GM11168 (cell line): ENCODE results near the gene IMMP2L.
"Not testable (repeated sequence)": the region's sequence is repeated elsewhere in the genome, so short reads cannot be mapped to it uniquely, and the experiment has no call there.

Source experiments
- in situ Hi-C: fragments of 300-500 bp; cut with MboI; formaldehyde crosslinking; loops from one replicate; pipeline ENCODE4 v1.12.0; 2022; ENCODE audit warnings: low sequenced_read_pairs; ENCODE audit not compliant: unreplicated experiment

The IMMP2L gene

DNA sequence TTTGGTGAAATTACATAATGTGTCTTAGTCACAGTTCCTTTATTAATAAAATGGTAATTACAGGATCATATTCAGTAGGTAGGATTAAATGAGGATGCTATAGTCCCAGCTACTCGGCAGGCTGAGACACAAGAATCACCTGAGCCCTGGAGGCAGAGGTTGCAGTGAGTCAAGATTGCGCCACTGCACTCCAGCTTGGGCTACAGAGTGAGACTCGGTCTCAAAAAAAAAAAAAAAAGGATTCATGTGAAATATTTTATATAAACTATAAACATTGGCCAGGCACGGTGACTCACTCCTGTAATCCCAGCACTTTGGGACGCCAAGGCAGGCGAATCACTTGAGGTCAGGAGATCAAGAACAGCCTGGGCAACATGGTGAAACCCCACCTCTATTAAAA is 197.9 kb downstream of the IMMP2L start:
- in situ Hi-C loops: no loop called here

DNA sequence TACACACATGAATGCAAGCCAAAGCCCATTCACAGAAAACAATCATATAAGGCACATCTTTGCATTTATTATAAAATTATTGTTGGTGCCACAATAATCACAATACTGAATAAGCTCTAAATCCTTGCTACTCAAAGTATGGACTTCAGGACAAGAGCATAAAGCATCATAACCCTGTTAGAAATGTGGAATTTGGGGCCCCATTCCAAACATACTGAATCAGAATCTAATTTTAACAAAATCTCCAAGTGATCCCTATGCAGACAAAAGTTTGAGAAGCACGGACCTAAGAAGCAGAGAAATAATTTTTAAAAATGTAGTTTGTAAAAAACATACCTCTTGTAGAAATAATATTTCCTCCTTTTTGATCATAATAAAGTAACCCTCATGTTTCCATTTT is 199.2 kb downstream of the IMMP2L start:
- in situ Hi-C loops: no loop called here

DNA sequence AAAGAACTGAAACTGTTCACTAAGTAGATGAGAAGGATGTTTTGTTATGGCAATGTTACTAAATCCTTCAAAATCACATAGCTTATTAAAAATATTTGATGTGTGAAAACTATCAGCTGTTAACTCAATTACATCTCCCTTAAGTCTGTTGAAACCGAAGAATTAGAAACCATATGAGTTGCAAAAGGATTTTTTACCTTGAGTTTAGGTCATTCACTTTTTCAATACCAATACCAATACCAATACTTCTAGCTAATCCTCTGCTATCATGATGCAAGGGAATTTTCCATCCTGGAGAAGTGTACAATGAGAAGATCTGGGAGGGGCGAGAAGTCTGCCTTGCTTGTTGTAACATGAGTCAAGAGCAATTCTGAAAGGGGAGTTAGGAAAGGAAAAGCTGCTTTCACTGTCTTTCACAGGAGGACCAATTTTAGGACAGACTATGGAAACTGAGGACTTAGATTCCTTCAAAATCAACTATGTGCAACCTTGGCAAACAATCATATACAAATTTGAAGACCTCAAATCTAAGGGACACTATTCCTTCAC is 199.7 kb downstream of the IMMP2L start:
- in situ Hi-C loops: no loop called here

DNA sequence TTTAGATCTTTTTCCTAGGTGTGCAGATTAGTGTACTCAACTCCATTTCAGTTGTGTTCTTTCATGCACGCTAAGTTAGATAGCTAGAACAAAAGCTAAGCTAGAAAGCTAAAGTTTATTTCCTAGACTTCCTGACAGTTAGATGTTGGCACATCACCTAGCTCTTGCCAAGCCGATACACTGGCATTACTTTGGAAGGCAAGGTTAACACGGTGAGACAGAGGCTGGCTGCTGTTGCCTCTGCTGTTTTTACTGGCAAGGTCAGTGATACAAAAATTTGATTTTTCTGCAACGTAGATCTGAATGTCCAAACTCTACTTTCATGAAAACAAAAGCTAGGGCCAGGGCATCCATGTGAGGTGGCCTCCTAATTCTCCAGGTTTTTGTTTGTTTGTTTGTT is 203.4 kb downstream of the IMMP2L start:
- in situ Hi-C loops: no loop called here

DNA sequence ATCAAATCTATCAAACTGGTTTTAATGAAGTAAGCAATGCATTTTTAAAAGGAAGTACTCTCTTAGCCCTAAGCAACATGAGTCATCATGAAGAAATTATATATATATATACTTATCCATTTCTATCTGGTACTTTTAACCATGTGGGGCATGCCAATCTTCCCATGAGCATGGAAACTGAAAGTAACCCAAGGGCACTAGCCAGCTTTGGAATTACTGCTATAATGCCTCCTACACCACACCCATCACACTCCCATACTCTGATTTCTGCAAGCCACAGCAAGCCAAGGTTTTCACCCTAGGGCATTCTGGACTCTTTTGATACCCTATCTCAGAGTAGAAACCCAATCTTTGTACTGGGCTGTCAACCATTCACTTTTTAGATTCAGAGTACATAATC is 204.6 kb downstream of the IMMP2L start:
- in situ Hi-C loops: no loop called here

DNA sequence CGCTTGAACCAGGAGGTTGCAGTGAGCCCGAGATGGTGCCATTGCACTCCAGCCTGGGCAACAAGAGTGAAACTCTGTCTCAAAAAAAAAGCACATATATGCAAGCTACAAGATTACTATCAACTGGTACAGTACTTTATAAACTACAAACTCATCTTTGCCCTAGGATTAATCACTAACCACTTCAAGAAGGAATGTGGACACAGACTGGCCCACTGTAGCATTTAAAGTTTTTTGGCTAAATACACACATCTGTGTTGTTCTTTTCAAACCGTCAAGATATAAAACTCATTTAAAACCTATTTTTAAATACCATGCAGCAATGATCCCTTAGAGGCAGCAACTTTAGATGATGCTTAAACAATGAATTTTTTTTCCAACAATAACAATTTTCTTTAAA is 205.4 kb downstream of the IMMP2L start:
- in situ Hi-C loops: no loop called here

DNA sequence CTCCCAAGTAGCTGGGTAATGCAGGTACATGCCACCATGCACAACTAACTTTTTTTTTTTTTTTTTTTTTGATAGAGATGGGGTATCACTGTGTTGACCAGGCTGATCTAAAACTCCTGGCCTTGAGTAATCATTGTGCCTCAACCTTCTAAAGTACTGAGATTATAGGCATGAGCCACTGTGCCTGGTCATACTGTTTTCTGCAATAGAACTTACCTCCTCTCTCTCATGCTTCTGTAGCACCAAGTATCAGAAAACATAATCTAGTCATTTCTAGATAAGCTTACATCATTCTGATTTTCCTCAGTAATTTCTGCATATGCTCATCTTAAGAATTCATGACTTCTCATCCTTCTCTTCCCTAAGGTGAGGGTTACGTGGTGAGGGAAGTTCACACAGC is 210.0 kb downstream of the IMMP2L start:
- in situ Hi-C loops: no loop called here

DNA sequence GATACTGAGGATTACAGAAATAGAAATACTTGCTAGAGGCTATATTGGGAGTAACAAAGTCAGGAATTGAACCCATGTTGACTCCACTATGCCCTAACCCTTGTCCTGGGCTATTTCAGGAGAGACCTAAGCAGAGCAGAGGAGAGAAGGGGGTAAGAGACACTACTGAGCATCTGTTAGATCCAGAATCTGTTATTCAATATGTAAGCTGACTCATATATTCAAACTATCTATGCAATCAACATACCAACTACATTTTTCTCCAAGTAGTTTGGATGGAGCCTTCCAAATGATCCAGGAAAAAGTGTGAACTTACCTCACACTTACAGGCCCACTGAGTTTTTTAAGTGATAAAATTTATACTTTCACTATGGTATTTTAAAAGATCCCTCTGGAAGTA is 216.1 kb downstream of the IMMP2L start:
- in situ Hi-C loops: loop anchor here (25.0 kb wide), 1 partner anchor 391 kb away; no protein-coding TSS in a partner anchor

DNA sequence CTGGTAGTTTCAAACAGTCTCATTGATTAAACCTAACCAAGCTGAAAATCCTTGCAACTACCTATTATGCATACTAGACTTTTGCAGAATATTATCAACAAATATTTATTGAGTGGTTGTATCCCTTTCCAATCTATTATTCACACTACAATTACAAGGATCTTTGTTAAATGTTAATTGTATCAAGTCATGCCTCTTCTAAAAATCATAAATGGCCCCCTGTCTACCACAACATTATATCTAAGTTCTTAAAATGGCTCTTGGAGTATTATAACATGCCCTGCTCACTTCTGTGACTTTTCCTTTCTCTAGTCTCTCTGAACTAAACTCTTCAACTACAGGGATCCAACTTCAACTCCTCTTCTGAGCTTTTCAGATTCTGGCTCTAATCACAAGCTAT is 219.3 kb downstream of the IMMP2L start:
- in situ Hi-C loops: loop anchor here (25.0 kb wide), 1 partner anchor 394 kb away; no protein-coding TSS in a partner anchor

DNA sequence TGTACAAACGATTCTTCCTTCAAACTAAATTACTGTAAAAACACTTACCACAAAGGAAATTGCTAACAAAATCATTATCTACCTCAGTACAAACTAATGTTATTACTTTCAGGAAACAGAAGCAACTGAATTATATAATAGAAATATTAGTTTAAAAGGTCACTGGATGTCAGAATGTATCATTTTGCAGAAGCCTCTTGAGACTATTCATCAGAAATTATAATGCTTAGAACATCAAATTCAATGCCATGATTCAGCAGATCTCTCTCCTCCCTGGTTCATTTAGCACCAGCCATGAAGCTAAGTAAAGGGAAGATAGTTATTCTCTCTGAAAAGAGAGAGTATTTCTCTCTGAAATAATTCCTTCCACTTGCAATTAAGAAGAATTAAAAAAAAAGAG is 223.3 kb downstream of the IMMP2L start:
- in situ Hi-C loops: loop anchor here (25.0 kb wide), 1 partner anchor 398 kb away; no protein-coding TSS in a partner anchor

DNA sequence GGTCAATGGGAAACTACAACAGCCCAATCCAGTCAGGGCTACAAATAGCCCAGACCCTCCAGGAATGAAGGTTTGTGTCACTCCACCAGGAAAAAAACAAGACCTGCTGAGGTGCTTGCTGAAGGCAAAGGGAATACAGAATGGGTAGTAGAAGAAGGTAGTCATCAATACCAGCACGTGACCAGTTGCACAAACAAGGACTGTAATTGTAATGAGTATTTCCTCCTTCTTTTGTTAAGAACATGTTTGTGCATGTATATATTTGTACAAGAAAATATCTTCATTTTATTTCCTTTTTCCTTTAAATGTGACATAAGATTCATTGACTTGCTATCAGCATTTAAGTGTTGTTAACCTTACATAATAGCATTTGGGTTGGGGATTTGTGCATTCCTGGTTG is 229.3 kb downstream of the IMMP2L start:
- in situ Hi-C loops: loop anchor here (25.0 kb wide), 1 partner anchor 404 kb away; no protein-coding TSS in a partner anchor

DNA sequence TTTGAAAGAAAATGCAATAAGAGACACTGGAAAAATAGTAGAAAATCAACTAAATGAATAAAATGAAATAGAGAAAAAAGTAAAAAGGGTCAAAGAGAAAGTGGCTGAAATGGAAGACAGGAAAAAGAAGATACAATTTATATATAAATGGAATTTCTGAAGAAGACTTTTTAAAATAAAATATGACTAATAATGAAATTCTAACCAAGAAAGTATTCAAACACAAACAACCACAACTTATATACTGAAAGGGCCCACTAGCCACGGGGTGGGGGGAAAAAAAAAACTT is 232.1 kb downstream of the IMMP2L start:
- in situ Hi-C loops: loop anchor here (25.0 kb wide), 1 partner anchor 407 kb away; no protein-coding TSS in a partner anchor

DNA sequence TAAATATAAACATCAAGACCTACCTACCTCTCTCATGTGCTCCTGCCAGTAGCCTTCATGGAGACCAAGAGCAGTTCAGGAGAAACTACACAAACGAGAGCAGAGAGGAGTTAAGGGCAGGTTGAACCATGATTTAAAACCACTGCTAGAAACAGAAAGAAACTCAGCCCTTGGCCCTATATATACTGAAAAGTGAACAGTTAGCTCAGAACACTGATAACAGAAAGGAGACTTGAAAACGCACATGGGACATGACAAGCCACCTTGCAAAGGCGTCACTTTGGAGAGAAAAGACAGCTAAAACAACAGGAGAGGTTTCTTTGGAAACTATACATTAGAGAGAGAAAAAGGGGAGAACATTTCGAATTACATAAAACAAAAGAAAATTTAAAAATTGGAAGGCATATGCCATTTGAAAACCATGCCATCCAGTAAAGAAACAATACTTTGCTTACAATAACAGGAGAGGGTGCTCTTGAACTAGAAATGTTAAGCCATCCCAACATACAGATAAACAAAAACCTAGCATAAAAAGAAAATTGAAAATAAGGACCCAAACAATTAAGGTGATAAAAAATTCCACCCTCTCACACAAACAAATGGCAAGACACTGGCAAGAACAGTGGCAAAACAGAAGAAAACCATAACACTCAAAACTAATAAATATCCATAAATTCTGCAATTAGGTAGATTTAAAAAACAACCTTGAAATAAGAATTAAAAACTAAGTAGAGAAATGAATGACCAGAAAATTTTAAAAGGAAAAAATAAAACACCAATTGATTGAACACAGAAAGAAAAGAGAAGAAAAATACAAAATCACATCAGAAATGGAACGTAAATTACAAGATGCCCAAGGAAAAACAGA is 232.7 kb downstream of the IMMP2L start:
- in situ Hi-C loops: loop anchor here (25.0 kb wide), 1 partner anchor 408 kb away; no protein-coding TSS in a partner anchor

DNA sequence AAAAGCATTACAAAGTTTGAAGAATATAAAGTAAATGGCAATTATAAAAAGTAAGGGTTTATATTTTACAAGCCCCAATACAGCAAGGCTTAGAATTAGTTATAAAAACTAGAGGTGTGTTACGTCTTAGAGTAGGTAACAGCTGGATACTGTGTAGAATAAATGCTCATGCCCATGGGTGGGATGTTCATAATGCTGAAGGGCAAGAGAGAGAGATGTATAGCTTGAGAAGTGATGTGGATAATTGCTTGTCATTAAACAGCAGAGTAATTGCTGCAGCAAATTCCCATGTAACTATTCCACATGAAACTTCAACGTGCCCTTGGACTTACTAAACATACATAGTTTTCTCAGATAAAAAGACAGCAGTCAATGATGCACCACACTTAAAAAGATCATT is 233.8 kb downstream of the IMMP2L start:
- in situ Hi-C loops: loop anchor here (25.0 kb wide), 1 partner anchor 409 kb away; no protein-coding TSS in a partner anchor

DNA sequence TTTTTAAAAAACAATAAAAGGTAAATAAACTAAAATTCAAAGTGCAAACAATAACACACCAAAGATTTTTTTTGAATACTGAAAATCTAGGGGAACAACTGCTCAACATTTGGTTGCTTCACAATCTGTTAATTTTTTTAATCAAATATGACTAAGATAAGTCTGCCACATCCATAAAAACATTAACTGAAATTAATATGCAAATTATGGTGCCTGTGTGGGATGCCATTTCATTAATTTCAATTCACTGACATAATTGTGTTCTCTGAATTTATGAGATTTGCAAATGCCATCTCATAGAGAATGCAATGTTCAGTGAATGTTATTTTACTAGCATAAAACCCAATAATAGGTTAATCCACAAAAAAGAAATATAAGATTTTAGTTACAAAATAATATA is 237.5 kb downstream of the IMMP2L start:
- in situ Hi-C loops: loop anchor here (25.0 kb wide), 1 partner anchor 413 kb away; no protein-coding TSS in a partner anchor

DNA sequence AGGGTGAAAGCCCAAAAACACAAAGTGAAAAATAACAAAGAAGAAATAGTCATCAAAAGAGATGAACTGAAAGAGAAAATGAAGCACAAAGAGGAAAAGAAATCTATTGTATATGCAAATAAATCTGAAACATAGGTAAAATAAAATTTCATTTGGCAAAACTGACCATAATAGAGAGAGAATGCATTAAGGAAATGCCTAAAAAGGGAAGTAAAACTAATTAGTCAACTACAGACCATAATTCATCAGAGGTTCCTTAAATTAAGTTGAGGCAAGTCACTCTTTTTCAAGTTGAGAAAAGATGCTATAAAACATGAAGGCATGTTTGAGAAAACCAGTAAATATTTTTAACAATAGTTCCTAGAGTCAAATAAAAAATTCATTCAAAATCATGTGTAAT is 238.1 kb downstream of the IMMP2L start:
- in situ Hi-C loops: no loop called here

DNA sequence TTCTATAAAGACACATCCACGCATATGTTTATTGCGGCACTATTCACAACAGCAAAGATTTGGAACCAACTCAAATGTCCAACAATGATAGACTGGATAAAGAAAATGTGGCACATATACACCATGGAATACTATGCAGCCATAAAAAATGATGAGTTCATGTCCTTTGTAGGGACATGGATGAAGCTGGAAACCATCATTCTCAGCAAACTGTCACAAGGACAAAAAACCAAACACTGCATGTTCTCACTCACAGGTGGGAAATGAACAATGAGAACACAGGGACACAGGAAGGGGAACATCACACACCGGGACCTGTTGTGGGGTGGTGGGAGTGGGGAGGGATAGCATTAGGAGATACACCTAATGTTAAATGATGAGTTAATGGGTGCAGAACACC is 238.6 kb downstream of the IMMP2L start:
- in situ Hi-C loops: not testable (repeated sequence)

DNA sequence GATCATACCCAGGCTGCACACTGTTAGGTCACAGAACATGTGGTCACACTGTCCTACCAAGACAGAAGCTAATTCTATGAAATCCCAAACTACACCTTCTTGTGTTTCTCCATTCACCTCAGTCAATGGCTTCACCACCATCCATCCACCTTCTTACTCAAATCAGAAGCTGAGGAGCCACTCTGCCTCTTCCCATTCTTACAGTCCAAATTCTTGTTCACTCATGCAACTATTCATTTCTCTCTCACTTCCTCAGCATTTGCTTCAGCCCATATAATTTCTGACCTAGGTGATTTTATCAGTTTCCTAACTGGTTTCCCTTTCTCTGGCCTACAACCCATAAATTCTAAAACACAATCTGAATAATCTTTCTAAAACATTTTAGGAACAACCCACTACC is 242.2 kb downstream of the IMMP2L start:
- in situ Hi-C loops: no loop called here

DNA sequence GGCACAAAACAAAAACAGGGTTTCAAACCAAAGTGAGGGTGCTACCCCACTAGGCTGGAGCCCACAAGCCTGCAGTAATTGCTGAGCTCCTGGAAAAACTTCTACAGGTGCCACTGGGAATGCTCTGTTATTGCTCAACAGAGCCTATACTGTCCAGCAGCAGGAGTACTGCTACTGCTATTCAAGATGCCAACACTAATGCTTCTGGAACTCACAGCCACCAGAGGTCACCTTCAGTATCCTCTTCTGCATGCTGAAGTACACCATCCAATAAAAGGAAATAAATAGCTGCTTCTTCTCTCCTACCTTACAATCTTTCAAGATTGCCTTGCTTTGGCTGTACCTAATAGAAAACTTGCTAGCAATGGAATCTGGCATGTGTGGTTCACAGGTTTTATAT is 249.3 kb downstream of the IMMP2L start:
- in situ Hi-C loops: no loop called here

DNA sequence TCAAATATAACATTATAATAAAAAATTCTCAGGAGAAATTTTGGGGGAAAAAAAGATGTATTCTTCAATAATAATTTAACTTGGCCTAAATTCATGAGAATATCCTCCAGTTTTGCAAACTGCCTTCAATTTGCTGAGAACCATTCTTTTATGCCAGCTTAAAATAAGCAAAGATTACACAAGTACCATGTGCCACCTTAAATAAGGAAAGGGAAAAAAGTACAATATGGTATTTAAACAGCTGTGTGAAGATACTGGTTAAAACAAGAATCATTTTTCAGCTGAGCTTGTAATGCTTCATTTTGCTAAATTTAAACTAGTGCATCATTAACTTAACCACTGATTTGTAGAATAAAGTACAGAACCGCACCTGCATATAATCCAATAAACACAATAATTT is 253.6 kb downstream of the IMMP2L start:
- in situ Hi-C loops: no loop called here

DNA sequence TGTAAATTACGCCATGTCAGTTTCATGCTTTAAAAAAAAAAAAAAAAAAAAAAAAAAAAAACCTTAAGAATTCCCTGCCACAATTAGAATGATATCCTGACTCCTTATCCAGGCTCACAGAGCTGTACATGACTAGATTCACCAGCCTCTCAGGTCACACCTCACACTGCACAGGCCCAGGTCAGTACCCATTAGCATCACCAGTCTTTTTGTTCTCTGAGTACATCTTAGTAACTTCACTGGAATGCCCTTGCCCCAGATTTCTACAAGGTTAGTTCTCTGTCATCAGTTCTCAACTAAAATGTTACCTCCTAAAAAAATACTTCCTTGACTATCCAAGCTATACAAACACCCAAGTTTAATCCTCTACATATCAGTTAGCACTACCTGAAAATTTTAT is 260.4 kb downstream of the IMMP2L start:
- in situ Hi-C loops: no loop called here

DNA sequence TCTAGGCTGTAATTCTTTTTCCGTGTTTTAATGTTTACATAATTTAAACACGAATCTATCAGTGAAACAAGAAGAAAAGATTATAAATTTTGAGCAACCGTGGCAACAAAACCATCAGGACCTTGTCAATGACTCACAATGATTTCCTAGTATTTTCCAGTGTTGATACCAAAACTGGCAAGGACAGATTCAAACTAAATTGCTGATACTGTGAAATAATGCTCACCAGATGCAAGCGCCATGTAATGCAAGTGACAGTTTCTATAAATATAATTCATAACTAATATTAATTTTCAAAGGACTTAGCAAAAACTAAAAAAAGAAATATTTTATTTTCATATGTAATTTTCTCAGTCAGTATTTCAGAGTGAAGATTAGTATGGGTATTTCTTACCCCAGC is 267.8 kb downstream of the IMMP2L start:
- in situ Hi-C loops: no loop called here
